Measurements from ENCODE around the gene TMEM26. TPM values are rescaled to one million over a fixed set of nuclear protein-coding genes. Genes with fewer than 3 reads are reported as not detected.

TMEM26 gene
- total RNA-seq, 4 donors from 2014 or later: 0.95 to 2.0 (median 1.3) TPM

GRCh38 chr10:61448841-61449600, 4.2 kb downstream of the TMEM26 start:
- no peak for DNase-seq (ENCODE audit: low spot score)
- ATAC-seq (ENCODE audit: low FRiP score): no peak
- no peak for TF ChIP-seq CTCF (IDR thresholded peaks at IDR 0.05)

GRCh38 chr10:61448091-61448490, 5.1 kb downstream of the TMEM26 start:
- no peak for DNase-seq (ENCODE audit: low spot score)
- no peak for TF ChIP-seq CTCF (IDR thresholded peaks at IDR 0.05)
- no peak for ATAC-seq (ENCODE audit: low FRiP score)

GRCh38 chr10:61439058-61439609, 14.0 kb downstream of the TMEM26 start:
- TF ChIP-seq CTCF (IDR thresholded peaks at IDR 0.05): no peak
- no peak for DNase-seq (ENCODE audit: low spot score)

GRCh38 chr10:61438141-61438988, 14.8 kb downstream of the TMEM26 start:
- no peak for TF ChIP-seq CTCF (IDR thresholded peaks at IDR 0.05)

More at GRCh38 chr10:61439058-61439609, 14.0 kb downstream of the TMEM26 start:
- ATAC-seq (ENCODE audit: low FRiP score): no peak

GRCh38 chr10:61423178-61423577, 30.0 kb downstream of the TMEM26 start:
- ATAC-seq (ENCODE audit: low FRiP score) (no peak), DNase-seq (ENCODE audit: low spot score) (no peak)
- TF ChIP-seq CTCF (IDR thresholded peaks at IDR 0.05): no peak

More at GRCh38 chr10:61438141-61438988, 14.8 kb downstream of the TMEM26 start:
- ATAC-seq (ENCODE audit: low FRiP score) (no peak), DNase-seq (ENCODE audit: low spot score) (no peak)

GRCh38 chr10:61417661-61418060, 35.5 kb downstream of the TMEM26 start:
- no peak for ATAC-seq (ENCODE audit: low FRiP score)
- no peak for TF ChIP-seq CTCF (IDR thresholded peaks at IDR 0.05)
- no peak for DNase-seq (ENCODE audit: low spot score)

Data from omental fat pad (tissue), 4 donors.